ENCODE results near the gene ZEB1. TPM values are rescaled to one million over a fixed set of nuclear protein-coding genes. Genes with fewer than 3 reads are reported as not detected.

Gene ZEB1
- total and polyA plus RNA-seq, 2 of the 8 experiments (the other 6 are each of a cell fraction or from before 2014, with no cell fraction given): 0.08 to 0.15 TPM

DNA sequence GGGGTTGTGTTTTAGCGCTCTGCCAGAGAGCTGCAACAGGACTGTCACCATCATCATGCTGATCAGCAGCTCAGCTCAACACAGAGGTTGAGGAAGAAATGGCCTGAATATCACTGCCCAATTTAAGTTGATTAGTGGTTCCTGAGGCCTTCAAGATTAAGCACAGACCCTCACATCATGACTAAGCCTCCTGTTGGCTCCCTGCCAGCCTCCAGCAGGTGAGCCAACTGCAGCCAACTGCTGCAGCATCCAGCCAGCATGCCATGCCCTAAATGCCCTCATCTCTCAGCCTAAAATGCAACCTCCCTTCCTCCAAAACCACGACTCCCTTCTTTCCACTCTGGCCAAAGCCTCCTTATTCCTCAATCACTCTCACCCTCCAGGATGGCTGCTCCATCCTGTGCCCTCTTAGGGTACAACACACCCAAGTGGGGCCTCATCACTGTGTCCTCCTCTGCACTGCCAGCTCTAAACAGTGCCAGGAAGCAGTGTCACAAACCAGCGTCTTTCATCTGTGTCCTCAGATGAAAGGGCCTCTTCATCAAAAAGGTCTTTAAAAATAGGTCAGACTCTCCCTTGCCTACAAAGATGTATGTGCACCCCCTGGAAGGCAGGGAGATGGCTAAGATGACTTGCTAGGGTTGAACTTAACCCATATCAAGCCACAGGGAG is 259.3 kb downstream of the ZEB1 start:
- no peak for FAIRE-seq
- no peak overlapping the region for H2AK5ac ChIP-seq (ENCODE audit: low read depth, low read length)
- H3K9me3 ChIP-seq (ENCODE audit: insufficient read depth in 2 of 2, low read depth in 1 of 2, low read length in 1 of 2): 0 out of 4 replicates have a peak, but pooled peaks cover 0 to 8% of the 10 kb centered on the region in 2 experiments
- no peaks in the 10 kb centered on the region for H4K20me1 ChIP-seq (replicated peaks in 1 of 2; ENCODE audit: control insufficient read depth in 1 of 2, insufficient read depth in 2 of 2, low read length in 2 of 2)
- no peaks in the 10 kb centered on the region for H3K79me2 ChIP-seq (ENCODE audit: control insufficient read depth in 1 of 2, insufficient read depth in 2 of 2, low read length in 2 of 2)
- H2BK15ac ChIP-seq (ENCODE audit: low read length): no peak overlapping the region
- no peak overlapping the region for H3K27ac ChIP-seq (ENCODE audit: low read depth, low read length)
- H3K4me3 ChIP-seq (ENCODE audit: extremely low read depth in 1 of 4, insufficient read depth in 2 of 4, low read depth in 3 of 4, low read length in 4 of 4): no peak overlapping the region
- no peaks in the 10 kb centered on the region for H3K79me1 ChIP-seq (ENCODE audit: low read depth, low read length)
- no peak overlapping the region for H2BK120ac ChIP-seq (replicated peaks; ENCODE audit: low read depth, low read length)
- H3K36me3 ChIP-seq (ENCODE audit: control insufficient read depth in 2 of 4, insufficient read depth in 4 of 4, low read length in 3 of 4): no peaks in the 10 kb centered on the region; a peak in 1 of 8 replicates
- H3K23ac ChIP-seq (ENCODE audit: insufficient read length): no peak overlapping the region
- CTCF ChIA-PET (ENCODE audit: partially characterized antibody): interaction anchor here (0.6 kb wide), 1 partner anchor 367 kb away, joined by 3 read pairs; no protein-coding TSS in a partner anchor
- H3K23me2 ChIP-seq (ENCODE audit: low read depth, low read length): no peaks in the 10 kb centered on the region
- no peak overlapping the region for H3K56ac ChIP-seq (replicated peaks; ENCODE audit: insufficient read length, low read depth, low read length)
- no peak overlapping the region for H3K9ac ChIP-seq (replicated peaks in 1 of 4; ENCODE audit: extremely low read depth in 1 of 4, low read depth in 3 of 4, low read length in 3 of 4)
- H3K4ac ChIP-seq (replicated peaks; ENCODE audit: insufficient read length, low read depth, low read length): no peak overlapping the region
- WGBS, 2 experiments (ENCODE audit: extremely low coverage in 1 of 2, insufficient coverage in 1 of 2, insufficient read length in 1 of 2, insufficient replicate concordance in 2 of 2, low coverage in 1 of 2, low lambda C conversion rate in 2 of 2, missing lambda C conversion rate in 1 of 2): 89% methylated on average over 3 of the region's 3 CpGs; no CpG with 5 or more reads in 1 of the 2 experiments
- H3K14ac ChIP-seq (ENCODE audit: insufficient read length): no peak overlapping the region
- TF ChIP-seq POLR2AphosphoS5 (IDR thresholded peaks at IDR 0.05; ENCODE audit: low read depth, low read length): no peak
- no peak for TF ChIP-seq BRCA1 (IDR thresholded peaks at IDR 0.05; ENCODE audit: low read depth, low read length)
- TF ChIP-seq ASH2L (IDR thresholded peaks at IDR 0.05; ENCODE audit: low read length): no peak
- TF ChIP-seq SP2 (IDR thresholded peaks at IDR 0.05; ENCODE audit: low read length): no peak
- no peak for TF ChIP-seq SP1 (IDR thresholded peaks at IDR 0.05; ENCODE audit: low read depth, low read length)
- no peak for TF ChIP-seq JUND (IDR thresholded peaks at IDR 0.05; ENCODE audit: low read length)
- TF ChIP-seq BCL11A (IDR thresholded peaks at IDR 0.05; ENCODE audit: low read depth in 2 of 2, low read length in 2 of 2): no peak
- no peak overlapping the region for H3K4me2 ChIP-seq (ENCODE audit: insufficient read depth in 1 of 2, low read depth in 2 of 2, low read length in 2 of 2)
- H3K27me3 ChIP-seq (replicated peaks in 1 of 4; ENCODE audit: control insufficient read depth in 3 of 4, extremely low read depth in 1 of 4, insufficient read depth in 3 of 4, low read length in 3 of 4): no peaks in the 10 kb centered on the region
- DNase-seq (ENCODE audit: low read depth in 1 of 2, low spot score in 2 of 2): no peak
- H3K4me1 ChIP-seq (replicated peaks in 1 of 4; ENCODE audit: control insufficient read depth in 3 of 4, insufficient read depth in 4 of 4, low read length in 3 of 4): peaks cover 0 to under 1% (median 0%) of the 10 kb centered on the region in 4 experiments; a peak in 1 of 7 replicates
- no peak overlapping the region for H2BK12ac ChIP-seq (ENCODE audit: low read depth, low read length)
- no peak overlapping the region for H4K5ac ChIP-seq (ENCODE audit: insufficient read length, low read depth, low read length)
- no peak overlapping the region for H4K8ac ChIP-seq (ENCODE audit: extremely low read depth, insufficient read depth, low read length)
- H3K18ac ChIP-seq (ENCODE audit: extremely low read depth, low read length): no peak overlapping the region
- H2BK5ac ChIP-seq (ENCODE audit: low read depth, low read length): no peak overlapping the region
- POLR2A ChIA-PET (ENCODE audit: partially characterized antibody): no interaction called here
- H4K91ac ChIP-seq (replicated peaks; ENCODE audit: insufficient read length, low read length): no peak overlapping the region
- no peak overlapping the region for H2BK20ac ChIP-seq (ENCODE audit: low read length)
- no peak overlapping the region for H2AFZ ChIP-seq (ENCODE audit: low read length)
